ENCODE data around the gene DGLUCY. TPM values are rescaled to one million over a fixed set of nuclear protein-coding genes. Genes with fewer than 3 reads are reported as not detected.
A peak's percentile ranks its signal among the peaks of the same experiment; 100 is the strongest.
"Not testable (repeated sequence)": the region's sequence is repeated elsewhere in the genome, so short reads cannot be mapped to it uniquely, and the experiment has no call there.

Gene DGLUCY
- total RNA-seq, 1 experiment from 2014 or later = 54.8 TPM

DNA sequence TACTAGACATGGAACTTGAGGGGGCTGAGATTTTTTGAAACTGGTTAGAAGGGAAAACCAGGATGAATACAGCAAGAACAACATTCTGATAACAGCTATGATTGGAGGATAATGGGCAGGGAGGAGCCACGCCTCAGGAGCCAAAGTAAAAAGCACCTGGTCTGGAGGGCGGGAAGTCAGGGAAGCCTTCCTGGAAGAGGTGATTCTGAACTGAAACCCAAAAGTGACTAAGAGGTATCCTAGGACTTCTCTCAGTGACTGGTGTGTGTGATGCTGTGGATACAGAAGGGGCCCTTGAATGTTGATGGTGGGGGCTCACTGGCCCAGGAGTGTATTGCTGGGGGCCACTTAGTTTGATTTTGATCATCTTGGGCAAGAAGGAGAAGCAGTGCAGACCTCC is 149.5 kb downstream of the DGLUCY start:
- H3K9me3 ChIP-seq = no peaks in the 10 kb centered on the region
- H3K27me3 ChIP-seq (replicated peaks; ENCODE audit: control insufficient read depth, insufficient read depth, low read length) = no peaks in the 10 kb centered on the region
- Mint-ChIP-seq H3K36me3 (ENCODE audit: insufficient read depth, unreplicated experiment) (peaks cover 6% of the 10 kb centered on the region), H3K4me1 (ENCODE audit: low read depth, unreplicated experiment) (peaks cover 6% of the 10 kb centered on the region), H3K9me3 (ENCODE audit: unreplicated experiment) (no peaks in the 10 kb centered on the region), H3K27ac (ENCODE audit: unreplicated experiment) (no peak overlapping the region), H3K4me3 (ENCODE audit: unreplicated experiment) (peak overlapping the region; percentile 56), H3K27me3 (ENCODE audit: insufficient read depth, unreplicated experiment) (no peaks in the 10 kb centered on the region)
- H3K4me3 ChIP-seq (ENCODE audit: low read depth, low read length) = no peak overlapping the region
- no peak for DNase-seq
- H3K36me3 ChIP-seq (ENCODE audit: control insufficient read depth, insufficient read depth, low read length) = no peaks in the 10 kb centered on the region
- no TSS peak for BruUV-seq (replicated peaks)
- 0 out of 2 replicates have a peak, but pooled peaks cover 3% of the 10 kb centered on the region for H3K4me1 ChIP-seq
- intact Hi-C loops (cut with micrococcal nuclease; ENCODE audit: unreplicated experiment) = no loop called here
- POLR2A ChIA-PET = no interaction called here
- TF ChIP-seq, protein P1, sequence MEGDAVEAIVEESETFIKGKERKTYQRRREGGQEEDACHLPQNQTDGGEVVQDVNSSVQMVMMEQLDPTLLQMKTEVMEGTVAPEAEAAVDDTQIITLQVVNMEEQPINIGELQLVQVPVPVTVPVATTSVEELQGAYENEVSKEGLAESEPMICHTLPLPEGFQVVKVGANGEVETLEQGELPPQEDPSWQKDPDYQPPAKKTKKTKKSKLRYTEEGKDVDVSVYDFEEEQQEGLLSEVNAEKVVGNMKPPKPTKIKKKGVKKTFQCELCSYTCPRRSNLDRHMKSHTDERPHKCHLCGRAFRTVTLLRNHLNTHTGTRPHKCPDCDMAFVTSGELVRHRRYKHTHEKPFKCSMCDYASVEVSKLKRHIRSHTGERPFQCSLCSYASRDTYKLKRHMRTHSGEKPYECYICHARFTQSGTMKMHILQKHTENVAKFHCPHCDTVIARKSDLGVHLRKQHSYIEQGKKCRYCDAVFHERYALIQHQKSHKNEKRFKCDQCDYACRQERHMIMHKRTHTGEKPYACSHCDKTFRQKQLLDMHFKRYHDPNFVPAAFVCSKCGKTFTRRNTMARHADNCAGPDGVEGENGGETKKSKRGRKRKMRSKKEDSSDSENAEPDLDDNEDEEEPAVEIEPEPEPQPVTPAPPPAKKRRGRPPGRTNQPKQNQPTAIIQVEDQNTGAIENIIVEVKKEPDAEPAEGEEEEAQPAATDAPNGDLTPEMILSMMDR (IDR thresholded peaks at IDR 0.05; ENCODE audit: insufficient read depth in 1 of 2, low read depth in 1 of 2, low read length in 1 of 2, severe bottlenecking in 1 of 2, unreplicated experiment in 1 of 2) = no peak
- CTCF ChIA-PET = no interaction called here

DNA sequence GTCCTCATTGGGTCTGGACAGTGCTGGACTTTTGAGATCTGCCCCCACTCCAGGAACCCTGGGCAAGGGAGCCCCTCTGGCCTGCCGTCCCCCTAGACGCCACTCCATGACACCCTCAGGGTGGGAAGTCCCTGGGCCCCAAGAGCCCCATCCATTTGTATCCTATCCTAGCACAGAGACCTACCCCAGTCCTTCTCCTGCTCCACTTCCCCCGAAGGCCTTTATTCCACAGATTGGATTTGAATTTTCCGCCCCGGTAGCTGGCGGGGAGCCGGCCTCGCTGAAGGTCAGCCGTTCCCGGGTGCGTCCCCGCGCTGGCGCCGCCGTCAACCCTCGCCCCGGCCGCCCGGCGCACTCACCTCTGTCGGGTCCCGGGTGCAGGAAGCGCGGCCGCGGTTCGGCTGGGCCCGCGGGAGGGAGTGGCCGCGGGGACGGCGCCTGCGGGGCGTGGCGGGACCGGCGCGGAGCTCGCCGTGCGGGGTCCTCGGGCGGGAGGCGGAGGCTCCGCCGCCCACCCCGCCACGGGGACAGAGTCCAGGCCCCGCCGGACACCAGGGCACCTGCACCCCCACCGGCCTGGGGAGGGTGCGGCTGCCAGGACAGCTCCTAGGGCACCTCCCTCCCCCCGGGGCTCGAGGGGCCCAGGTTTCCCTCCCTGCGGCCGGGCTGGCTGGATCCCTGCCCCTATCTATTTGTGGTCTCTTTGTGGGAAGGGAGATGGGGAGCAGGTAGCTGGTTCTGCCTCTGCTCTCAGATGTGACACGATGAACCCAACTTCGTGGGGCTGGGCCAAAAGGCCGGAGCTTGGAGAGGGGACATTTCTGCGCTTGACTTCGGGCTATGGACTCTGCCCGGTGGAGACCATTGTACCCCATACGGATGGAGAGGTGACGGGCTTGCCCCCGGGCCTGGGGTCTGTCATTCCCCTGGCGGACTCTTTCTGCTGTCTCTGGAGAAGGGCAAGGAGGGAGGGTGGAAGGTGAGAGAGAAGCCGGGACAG is 150.6 kb downstream of the DGLUCY start:
- TF ChIP-seq, protein P1 (IDR thresholded peaks at IDR 0.05; ENCODE audit: insufficient read depth in 1 of 2, low read depth in 1 of 2, low read length in 1 of 2, severe bottlenecking in 1 of 2, unreplicated experiment in 1 of 2) = no peak
- Mint-ChIP-seq H3K27me3 (ENCODE audit: insufficient read depth, unreplicated experiment) (no peaks in the 10 kb centered on the region), H3K36me3 (ENCODE audit: insufficient read depth, unreplicated experiment) (peaks cover 11% of the 10 kb centered on the region), H3K9me3 (ENCODE audit: unreplicated experiment) (no peaks in the 10 kb centered on the region), H3K27ac (ENCODE audit: unreplicated experiment) (no peak overlapping the region), H3K4me3 (ENCODE audit: unreplicated experiment) (peak overlapping the region; percentile 56), H3K4me1 (ENCODE audit: low read depth, unreplicated experiment) (peaks cover 6% of the 10 kb centered on the region)
- H3K9me3 ChIP-seq = no peaks in the 10 kb centered on the region
- H3K4me3 ChIP-seq (ENCODE audit: low read depth, low read length) = peak overlapping the region; percentile 35
- no peaks in the 10 kb centered on the region for H3K27me3 ChIP-seq (replicated peaks; ENCODE audit: control insufficient read depth, insufficient read depth, low read length)
- intact Hi-C loops (cut with micrococcal nuclease; ENCODE audit: unreplicated experiment) = no loop called here
- POLR2A ChIA-PET = no interaction called here
- CTCF ChIA-PET = no interaction called here
- no peaks in the 10 kb centered on the region for H3K36me3 ChIP-seq (ENCODE audit: control insufficient read depth, insufficient read depth, low read length)
- H3K4me1 ChIP-seq = 0 out of 2 replicates have a peak, but pooled peaks cover 3% of the 10 kb centered on the region
- no TSS peak for BruUV-seq (replicated peaks)
- DNase-seq = peak in 1 of 2 experiments; percentile 28

DNA sequence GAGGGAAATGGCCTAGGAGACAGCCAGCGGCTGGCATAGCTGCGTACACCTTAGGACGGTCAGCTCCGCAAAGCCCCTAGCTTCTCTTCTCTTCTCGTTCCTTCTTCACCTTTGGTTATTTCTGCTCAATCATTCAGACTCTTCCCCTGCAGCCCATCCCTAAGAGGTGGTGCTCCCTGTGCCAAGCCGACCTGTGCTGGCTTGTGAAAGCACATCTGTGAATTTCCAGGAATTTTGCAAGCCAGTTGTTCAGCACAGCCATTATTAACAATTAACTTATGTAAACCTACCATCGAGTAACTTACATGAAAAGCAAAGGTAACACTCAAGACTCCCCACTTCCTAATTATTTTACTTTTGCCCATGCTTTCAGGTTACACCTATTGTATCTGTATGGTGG is 151.5 kb downstream of the DGLUCY start:
- Histone ChIP-seq H3K9me3 (no peaks in the 10 kb centered on the region), H3K4me1 (0 out of 2 replicates have a peak, but pooled peaks cover 3% of the 10 kb centered on the region), H3K4me3 (ENCODE audit: low read depth, low read length) (no peak overlapping the region), H3K27me3 (replicated peaks; ENCODE audit: control insufficient read depth, insufficient read depth, low read length) (no peaks in the 10 kb centered on the region), H3K36me3 (ENCODE audit: control insufficient read depth, insufficient read depth, low read length) (no peaks in the 10 kb centered on the region)
- POLR2A ChIA-PET = no interaction called here
- no TSS peak for BruUV-seq (replicated peaks)
- no peaks in the 10 kb centered on the region for H3K9me3 Mint-ChIP-seq (ENCODE audit: unreplicated experiment)
- H3K4me3 Mint-ChIP-seq (ENCODE audit: unreplicated experiment) = peak overlapping the region; percentile 25
- TF ChIP-seq, protein P1 (IDR thresholded peaks at IDR 0.05; ENCODE audit: insufficient read depth in 1 of 2, low read depth in 1 of 2, low read length in 1 of 2, severe bottlenecking in 1 of 2, unreplicated experiment in 1 of 2) = no peak
- H3K27me3 Mint-ChIP-seq (ENCODE audit: insufficient read depth, unreplicated experiment) = no peaks in the 10 kb centered on the region
- H3K36me3 Mint-ChIP-seq (ENCODE audit: insufficient read depth, unreplicated experiment) = peaks cover 14% of the 10 kb centered on the region
- no peak for DNase-seq
- peak overlapping the region; percentile 14 for H3K27ac Mint-ChIP-seq (ENCODE audit: unreplicated experiment)
- intact Hi-C loops (cut with micrococcal nuclease; ENCODE audit: unreplicated experiment) = no loop called here
- H3K4me1 Mint-ChIP-seq (ENCODE audit: low read depth, unreplicated experiment) = peaks cover 6% of the 10 kb centered on the region
- CTCF ChIA-PET = no interaction called here

DNA sequence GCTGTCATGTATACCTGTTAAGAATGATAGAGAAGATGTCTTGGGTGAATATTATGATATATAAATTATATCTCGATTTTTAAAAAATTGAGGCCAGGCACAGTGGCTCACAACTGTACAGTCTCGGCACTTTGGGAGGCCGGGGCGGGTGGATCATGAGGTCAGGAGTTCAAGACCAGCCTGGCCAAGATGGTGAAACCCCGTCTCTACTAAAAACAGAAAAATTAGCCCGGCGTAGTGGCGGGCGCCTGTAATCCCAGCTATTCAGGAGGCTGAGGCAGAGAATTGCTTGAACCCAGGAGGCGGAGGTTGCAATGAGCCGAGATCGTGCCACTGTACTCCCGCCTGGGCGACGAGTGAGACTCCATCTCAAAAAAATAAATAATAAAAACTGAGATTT is 152.4 kb downstream of the DGLUCY start:
- H3K4me3 Mint-ChIP-seq (ENCODE audit: unreplicated experiment); H3K9me3 ChIP-seq; H3K36me3 ChIP-seq (ENCODE audit: control insufficient read depth, insufficient read depth, low read length); H3K27me3 ChIP-seq (replicated peaks; ENCODE audit: control insufficient read depth, insufficient read depth, low read length); H3K4me1 ChIP-seq; BruUV-seq (replicated peaks); H3K27ac Mint-ChIP-seq (ENCODE audit: unreplicated experiment); POLR2A ChIA-PET; intact Hi-C loops (cut with micrococcal nuclease; ENCODE audit: unreplicated experiment); H3K27me3 Mint-ChIP-seq (ENCODE audit: insufficient read depth, unreplicated experiment); CTCF ChIA-PET; H3K4me3 ChIP-seq (ENCODE audit: low read depth, low read length); DNase-seq; H3K9me3 Mint-ChIP-seq (ENCODE audit: unreplicated experiment); H3K4me1 Mint-ChIP-seq (ENCODE audit: low read depth, unreplicated experiment): not testable (repeated sequence)
- H3K36me3 Mint-ChIP-seq (ENCODE audit: insufficient read depth, unreplicated experiment) = peaks cover 14% of the 10 kb centered on the region

Data from Caco-2 (cell line).